HepG2 (cell line): ENCODE data around the gene ASB16. TPM values are rescaled to one million over a fixed set of nuclear protein-coding genes. Genes with fewer than 3 reads are reported as not detected.

ENCODE experiments used
- CBFB ChIP-seq: sonication (generic); formaldehyde crosslinking; IDR thresholded peaks from 2 replicates; pipeline ENCODE4 v1.4.0; 2020; ENCODE audit warnings: missing genetic modification reagents
- HCFC1 ChIP-seq: fragments of 150-350 bp; IDR thresholded peaks from 2 replicates; pipeline ENCODE4 v1.6.1; 2014; ENCODE audit warnings: low read depth, low read length
- KDM5B ChIP-seq: sonication (generic); formaldehyde crosslinking; IDR thresholded peaks from 2 replicates; pipeline ENCODE4 v1.4.0; 2020; ENCODE audit warnings: missing genetic modification reagents, mild to moderate bottlenecking, borderline replicate concordance
- MAFK ChIP-seq, 2 experiments: IDR thresholded peaks in 1 of 2; conservative IDR thresholded peaks in 1 of 2; 2 replicates each; pipeline ENCODE4 v1.6.1; 2011; ENCODE audit warnings: improper control_type of control experiment in 2 of 2, low read length in 2 of 2
- MED8 ChIP-seq: sonication (generic); formaldehyde crosslinking; IDR thresholded peaks from 2 replicates; pipeline ENCODE4 v1.8.1; 2023; ENCODE audit warnings: mild to moderate bottlenecking, missing genetic modification reagents; ENCODE audit not compliant: insufficient replicate concordance
- MIER3 ChIP-seq: IDR thresholded peaks from 2 replicates; pipeline ENCODE4 v1.6.1; 2016; ENCODE audit warnings: missing compliant biosample characterization, borderline replicate concordance
- NFE2 ChIP-seq: sonication (generic); formaldehyde crosslinking; IDR thresholded peaks from 2 replicates; pipeline ENCODE4 v1.4.0; 2020; ENCODE audit warnings: missing genetic modification reagents
- PPARG ChIP-seq: conservative IDR thresholded peaks from 2 replicates; pipeline ENCODE4 v1.6.1; 2016; ENCODE audit warnings: missing biosample characterization, missing genetic modification reagents
- RAD21 ChIP-seq: fragments of 450-650 bp; formaldehyde crosslinking; IDR thresholded peaks from 2 replicates; pipeline ENCODE4 v1.5.0; 2020; ENCODE audit warnings: mild to moderate bottlenecking
- RELA ChIP-seq: sonication (generic); formaldehyde crosslinking; IDR thresholded peaks from 2 replicates; pipeline ENCODE4 v1.4.0; 2020; ENCODE audit warnings: missing genetic modification reagents
- SOX5 ChIP-seq: IDR thresholded peaks from 2 replicates; pipeline ENCODE4 v1.6.1; 2016; ENCODE audit warnings: borderline replicate concordance
- SP2 ChIP-seq: sonication (generic); formaldehyde crosslinking; IDR thresholded peaks from 2 replicates; pipeline ENCODE4 v1.5.1; 2020; ENCODE audit warnings: mild to moderate bottlenecking, missing genetic modification reagents
- ZFY ChIP-seq: sonication (generic); formaldehyde crosslinking; IDR thresholded peaks from 2 replicates; pipeline ENCODE4 v1.4.0; 2020; ENCODE audit warnings: missing genetic modification reagents
- ZNF256 ChIP-seq: sonication (generic); formaldehyde crosslinking; conservative IDR thresholded peaks from 2 replicates; pipeline ENCODE4 v1.4.0; 2020; ENCODE audit warnings: missing genetic modification reagents
- ZNF260 ChIP-seq: sonication (generic); formaldehyde crosslinking; IDR thresholded peaks from 2 replicates; pipeline ENCODE4 v1.4.0; 2020; ENCODE audit warnings: missing genetic modification reagents, low read depth, mild to moderate bottlenecking, borderline replicate concordance
- ZNF441 ChIP-seq: sonication (generic); formaldehyde crosslinking; IDR thresholded peaks from 2 replicates; pipeline ENCODE4 v1.7.0; 2021; ENCODE audit warnings: missing genetic modification reagents, borderline replicate concordance
- ZNF468 ChIP-seq: sonication (generic); formaldehyde crosslinking; IDR thresholded peaks from 2 replicates; pipeline ENCODE4 v1.8.0; 2022; ENCODE audit warnings: mild to moderate bottlenecking, moderate library complexity, missing genetic modification reagents
- ZNF547 ChIP-seq: sonication (generic); formaldehyde crosslinking; IDR thresholded peaks from 2 replicates; pipeline ENCODE4 v1.5.1; 2020; ENCODE audit warnings: mild to moderate bottlenecking, missing genetic modification reagents
- ZNF703 ChIP-seq: sonication (generic); formaldehyde crosslinking; IDR thresholded peaks from 2 replicates; pipeline ENCODE4 v1.5.1; 2020; ENCODE audit warnings: missing genetic modification reagents, mild to moderate bottlenecking, moderate library complexity, borderline replicate concordance
- polyA plus RNA-seq, 8 experiments: library from polyadenylated mRNA; depleted of rRNA in 3 of 8; stranded (reverse) in 7 of 8; unstranded in 1 of 8; fragments of >200 nt; fragmentation: Illumina TruSeq in 4 of 8; extraction: Trizol in 4 of 8; gene quantifications; 2 replicates each; pipeline versions ENCODE4 v1.2.1 to v1.2.3, GENCODE V29; 2011 to 2016; ENCODE audit warnings: low read depth in 4 of 8, missing spikeins in 1 of 8, mixed read lengths in 1 of 8; ENCODE audit not compliant: insufficient read depth in 1 of 8
- total RNA-seq, 5 experiments: library from RNA; depleted of rRNA; stranded (reverse); fragments of >200 nt; fragmentation: Illumina TruSeq; extraction: Trizol; gene quantifications; 2 replicates each; pipeline ENCODE4 v1.2.3, GENCODE V29; 2016; ENCODE audit warnings: low read depth in 1 of 5
- TF ChIP-seq, protein P1 (sequence below): sonication (generic); formaldehyde crosslinking; IDR thresholded peaks from 2 replicates; pipeline ENCODE4 v1.5.1; 2020; ENCODE audit warnings: mild to moderate bottlenecking, missing genetic modification reagents, borderline replicate concordance

Gene ASB16
- total and polyA plus RNA-seq, 2 of the 13 experiments (the other 11 are each of a cell fraction or from before 2014, with no cell fraction given): 0.07 TPM; not detected in 1

DNA sequence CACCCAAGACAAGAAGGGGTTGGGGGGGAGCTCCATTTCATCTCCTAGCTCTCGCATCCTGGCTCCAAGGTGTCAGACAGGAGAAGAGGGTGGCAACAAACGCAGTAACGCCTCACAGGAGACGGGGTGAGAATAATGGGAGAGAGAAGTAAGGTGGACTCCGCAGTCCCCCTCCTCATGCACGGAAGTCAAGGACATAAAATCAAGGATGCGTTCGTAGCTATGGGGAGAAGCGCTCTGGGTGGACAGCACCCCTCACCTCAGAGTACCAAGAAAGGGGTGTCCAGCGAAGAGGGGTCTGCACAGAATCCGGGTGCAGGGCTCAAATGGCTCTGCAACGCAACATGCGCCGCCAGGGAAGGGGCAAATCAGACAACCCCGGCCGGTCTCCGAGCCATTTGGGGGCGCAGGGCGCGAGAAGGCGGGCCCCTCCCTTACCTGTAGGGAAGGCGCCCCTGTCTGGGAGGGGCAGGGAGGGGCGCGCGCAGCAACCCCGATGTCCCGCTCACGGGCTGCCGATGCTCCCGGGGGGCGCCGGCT is 47.6 kb upstream of the ASB16 start (continued):
- no peak for TF ChIP-seq CBFB (CRISPR knock-in tag)
- no peak for TF ChIP-seq ZNF441 (CRISPR knock-in tag)
- no peak for TF ChIP-seq SP2 (CRISPR knock-in tag)
- no peak for TF ChIP-seq ZNF547 (CRISPR knock-in tag)
- TF ChIP-seq ZNF256 (CRISPR knock-in tag): no peak
- TF ChIP-seq KDM5B (CRISPR knock-in tag): peak; percentile 4; the same call in 1 of the 2 replicates
- TF ChIP-seq ZNF468 (CRISPR knock-in tag): no peak
- TF ChIP-seq RELA: no peak
- no peak for TF ChIP-seq ZFY (CRISPR knock-in tag)
- TF ChIP-seq MED8 (CRISPR knock-in tag): no peak
- TF ChIP-seq, protein P1, sequence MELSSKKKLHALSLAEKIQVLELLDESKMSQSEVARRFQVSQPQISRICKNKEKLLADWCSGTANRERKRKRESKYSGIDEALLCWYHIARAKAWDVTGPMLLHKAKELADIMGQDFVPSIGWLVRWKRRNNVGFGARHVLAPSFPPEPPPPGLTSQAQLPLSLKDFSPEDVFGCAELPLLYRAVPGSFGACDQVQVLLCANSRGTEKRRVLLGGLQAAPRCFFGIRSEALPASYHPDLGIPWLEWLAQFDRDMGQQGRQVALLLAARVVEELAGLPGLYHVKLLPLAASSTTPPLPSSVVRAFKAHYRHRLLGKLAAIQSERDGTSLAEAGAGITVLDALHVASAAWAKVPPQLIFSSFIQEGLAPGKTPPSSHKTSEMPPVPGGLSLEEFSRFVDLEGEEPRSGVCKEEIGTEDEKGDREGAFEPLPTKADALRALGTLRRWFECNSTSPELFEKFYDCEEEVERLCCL (CRISPR knock-in tag): no peak
- no peak for TF ChIP-seq SOX5 (CRISPR knock-in tag)
- TF ChIP-seq ZNF703 (CRISPR knock-in tag): no peak
- TF ChIP-seq MAFK (conservative IDR thresholded peaks at IDR 0.05 in 1 of 2, IDR thresholded peaks at IDR 0.05 in 1 of 2; ENCODE audit: low read length in 2 of 2): no peak
- 0 out of 2 replicates have a peak, but pooled peaks have one; percentile 32 for TF ChIP-seq RAD21 (CRISPR knock-in tag)
- no peak for TF ChIP-seq MIER3
- TF ChIP-seq ZNF260 (CRISPR knock-in tag): no peak
- TF ChIP-seq HCFC1: no peak
- no peak for TF ChIP-seq PPARG (CRISPR knock-in tag)
- TF ChIP-seq NFE2 (CRISPR knock-in tag): no peak
- TF ChIP-seq, all 625 proteins: peak for 31
